Naive thymus-derived CD8-positive, alpha-beta T cell (primary cell): ENCODE measurements around the gene DYDC2. TPM values are rescaled to one million over a fixed set of nuclear protein-coding genes. Genes with fewer than 3 reads are reported as not detected.
"Not testable (repeated sequence)": the region's sequence is repeated elsewhere in the genome, so short reads cannot be mapped to it uniquely, and the experiment has no call there.

ENCODE experiments used
- ATAC-seq, 2 donors: fragments of 150-1000 bp; cut with Tn5 transposase in 1 of 2; sonication (Bioruptor Pico), chemical (Tn5 transposase) in 1 of 2; 1 replicate in 1 of 2; 2 replicates in 1 of 2; pipeline ENCODE4 v1.10.0; 2021; ENCODE audit warnings: mild to moderate bottlenecking in 2 of 2, moderate library complexity in 2 of 2
- POLR2A ChIA-PET: fragments of 350-600 bp; sonication (Branson Sonifier 250); formaldehyde crosslinking; loops from one replicate; lab custom pipeline; 2021; ENCODE audit warnings: antibody characterized with exemption; lab: Charles Lee
- DNase-seq, 10 donors: peaks; one replicate each; pipeline versions ENCODE4 v3.0.0 to v3.0.0-alpha.2; 2020 to 2022
- H3K27ac Mint-ChIP-seq, 10 donors: one replicate each; pipeline ENCODE4 v1.8.0; 2020 to 2022; ENCODE audit warnings: mild to moderate bottlenecking in 10 of 10, mixed read lengths in 10 of 10, moderate library complexity in 4 of 10, inconsistent platforms in 1 of 10
- H3K27me3 Mint-ChIP-seq, 5 donors: one replicate each; pipeline ENCODE4 v1.8.0; 2021 to 2022; ENCODE audit warnings: mixed read lengths in 5 of 5
- H3K36me3 Mint-ChIP-seq, 3 donors: one replicate each; pipeline ENCODE4 v1.8.0; 2020 to 2022; ENCODE audit warnings: mixed read lengths in 3 of 3, mild to moderate bottlenecking in 2 of 3, inconsistent platforms in 1 of 3
- H3K4me1 Mint-ChIP-seq, 4 donors: one replicate each; pipeline ENCODE4 v1.8.0; 2021 to 2022; ENCODE audit warnings: mixed read lengths in 4 of 4
- H3K4me3 Mint-ChIP-seq, 10 donors: one replicate each; pipeline ENCODE4 v1.8.0; 2020 to 2022; ENCODE audit warnings: mild to moderate bottlenecking in 10 of 10, mixed read lengths in 10 of 10, moderate library complexity in 6 of 10, inconsistent platforms in 1 of 10
- H3K9me3 Mint-ChIP-seq, 9 donors: one replicate each; pipeline ENCODE4 v1.8.0; 2020 to 2022; ENCODE audit warnings: mixed read lengths in 9 of 9, mild to moderate bottlenecking in 3 of 9, inconsistent platforms in 1 of 9, moderate library complexity in 1 of 9
- polyA plus RNA-seq, 3 donors: library from polyadenylated mRNA; unstranded; fragments of 300-500 nt; fragmentation: Illumina TruSeq; gene quantifications; one replicate each; pipeline ENCODE4 v1.2.3, GENCODE V29; 2021
- total RNA-seq, 8 experiments: library from RNA in 2 of 8; stranded (reverse) in 2 of 8; gene quantifications; one replicate each; pipeline ENCODE4 v1.2.3 and lab custom pipeline; 2021 to 2026

The DYDC2 gene
- total and polyA plus RNA-seq, 5 experiments from 2014 or later, result not detected

GRCh38 chr10:80333983-80334382 lies 22.6 kb upstream of the DYDC2 start:
- no peak for DNase-seq
- Mint-ChIP-seq H3K4me3 (no peak overlapping the region), H3K36me3 (no peaks in the 10 kb centered on the region), H3K9me3 (peaks cover 0 to 2% (median 0%) of the 10 kb centered on the region in 9 donors), H3K4me1 (no peaks in the 10 kb centered on the region), H3K27ac (no peak overlapping the region), H3K27me3 (no peaks in the 10 kb centered on the region)
- ATAC-seq, result no peak
- POLR2A ChIA-PET, result no interaction called here

GRCh38 chr10:80344276-80344675 lies 12.3 kb upstream of the DYDC2 start:
- POLR2A ChIA-PET, result no interaction called here
- Mint-ChIP-seq H3K36me3 (no peaks in the 10 kb centered on the region), H3K27ac (no peak overlapping the region), H3K9me3 (no peaks in the 10 kb centered on the region), H3K4me3 (no peak overlapping the region), H3K27me3 (peaks cover 0 to 7% (median 0%) of the 10 kb centered on the region in 5 donors), H3K4me1 (no peaks in the 10 kb centered on the region)
- ATAC-seq (no peak), DNase-seq (no peak)

DNA sequence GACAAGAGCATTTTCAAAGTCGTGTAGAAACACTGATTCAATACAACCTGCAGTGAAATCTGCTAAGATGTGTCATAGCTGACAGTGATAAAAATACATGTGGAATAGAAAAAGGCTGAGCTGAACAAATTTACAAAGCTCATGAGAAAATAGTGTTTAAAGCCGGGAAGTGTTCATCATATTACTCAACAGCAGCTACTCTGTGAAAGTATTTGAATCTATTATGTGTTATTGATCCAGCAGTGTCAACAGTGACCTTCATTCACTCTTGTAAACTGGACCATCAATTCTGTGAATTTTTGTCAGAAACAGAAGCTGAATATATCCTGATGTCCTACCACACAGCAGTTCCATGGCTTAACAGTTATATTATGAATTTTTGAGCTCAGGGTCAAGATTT lies 11.7 kb upstream of the DYDC2 start:
- no peaks in the 10 kb centered on the region for H3K36me3 Mint-ChIP-seq
- peaks cover 2 to 9% (median 4%) of the 10 kb centered on the region in 5 donors for H3K27me3 Mint-ChIP-seq
- H3K27ac Mint-ChIP-seq, result no peak overlapping the region

DNA sequence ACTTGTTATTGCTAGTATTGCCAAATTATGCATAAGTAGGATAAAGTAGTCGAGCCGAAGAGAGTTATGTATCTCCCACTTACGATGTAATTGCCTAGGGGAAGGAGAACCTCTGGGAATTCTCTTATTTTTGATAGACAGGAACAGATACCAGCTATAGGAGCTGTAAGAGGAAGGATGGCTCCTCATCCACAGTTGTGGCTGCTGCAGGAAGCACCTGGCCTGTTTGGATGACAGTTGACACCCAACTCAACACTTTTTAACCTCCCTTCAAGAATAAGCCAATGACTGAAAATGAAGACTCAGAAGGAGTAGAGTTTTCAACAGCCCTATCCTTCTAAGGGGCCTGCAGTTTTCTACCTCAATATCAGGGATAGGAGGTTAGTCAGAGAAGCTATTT lies 6.3 kb upstream of the DYDC2 start:
- DNase-seq (no peak), ATAC-seq (no peak)
- H3K27ac Mint-ChIP-seq, result no peak overlapping the region
- no peaks in the 10 kb centered on the region for H3K36me3 Mint-ChIP-seq
- peaks cover 20 to 41% (median 28%) of the 10 kb centered on the region in 5 donors for H3K27me3 Mint-ChIP-seq
- peaks cover 0 to under 1% (median under 1%) of the 10 kb centered on the region in 4 donors for H3K4me1 Mint-ChIP-seq
- H3K4me3 Mint-ChIP-seq, result no peak overlapping the region
- no peaks in the 10 kb centered on the region for H3K9me3 Mint-ChIP-seq
- POLR2A ChIA-PET, result no interaction called here

More for the DNA sequence above, 11.7 kb upstream of the DYDC2 start:
- no peaks in the 10 kb centered on the region for H3K4me1 Mint-ChIP-seq
- POLR2A ChIA-PET, result no interaction called here
- no peak overlapping the region for H3K4me3 Mint-ChIP-seq
- no peaks in the 10 kb centered on the region for H3K9me3 Mint-ChIP-seq
- ATAC-seq, result no peak
- DNase-seq, result no peak

DNA sequence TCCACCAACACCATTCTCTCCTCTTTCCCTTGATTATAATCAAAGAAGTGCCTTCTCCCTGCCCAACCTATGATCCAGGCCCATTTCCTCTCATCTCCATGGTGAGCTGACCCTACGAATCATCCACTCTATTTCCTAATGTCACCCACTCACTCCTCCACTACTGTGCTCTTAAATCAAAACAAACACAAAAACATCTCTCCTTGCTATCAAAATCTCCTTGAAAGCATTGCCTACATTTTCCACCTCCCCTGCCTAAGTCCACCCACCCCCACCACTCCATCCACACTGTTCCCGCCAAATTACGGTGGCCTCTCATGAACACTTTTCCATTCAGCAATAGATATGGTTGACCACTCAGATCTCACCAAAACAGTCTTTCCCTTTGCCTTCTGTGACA lies 5.4 kb upstream of the DYDC2 start:
- H3K27ac Mint-ChIP-seq, result peak overlapping the region in 1 of 10 donors; percentile 42
- H3K4me3 Mint-ChIP-seq, result no peak overlapping the region
- POLR2A ChIA-PET, result no interaction called here
- peaks cover 26 to 51% (median 38%) of the 10 kb centered on the region in 5 donors for H3K27me3 Mint-ChIP-seq
- DNase-seq, result no peak
- no peak for ATAC-seq
- peaks cover 0 to 10% (median 10%) of the 10 kb centered on the region in 4 donors for H3K4me1 Mint-ChIP-seq
- H3K9me3 Mint-ChIP-seq, result no peaks in the 10 kb centered on the region
- H3K36me3 Mint-ChIP-seq, result no peaks in the 10 kb centered on the region

GRCh38 chr10:80356989-80357850 lies 639 bp downstream of the DYDC2 start:
- no peaks in the 10 kb centered on the region for H3K36me3 Mint-ChIP-seq
- peaks cover 9 to 34% (median 20%) of the 10 kb centered on the region in 5 donors for H3K27me3 Mint-ChIP-seq
- DNase-seq, result peak in 3 of 10 donors; percentile 14 to 15 (median 15)

DNA sequence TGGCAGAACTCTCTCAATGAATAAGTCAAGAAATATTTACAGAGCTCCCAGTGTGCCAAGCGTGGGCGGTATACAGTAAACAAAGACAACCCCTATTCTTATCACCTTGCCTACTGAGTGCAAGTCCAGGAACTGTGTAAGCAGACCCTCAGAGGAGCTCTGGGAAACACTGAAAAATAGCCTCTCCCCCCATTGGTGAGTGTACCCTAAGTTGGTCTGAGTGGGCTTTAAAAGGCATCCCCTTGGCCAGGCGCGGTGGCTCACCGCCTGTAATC lies 1.2 kb downstream of the DYDC2 start:
- peak overlapping the region; percentile 29 to 92 (median 82) for H3K4me3 Mint-ChIP-seq
- ATAC-seq (no peak), DNase-seq (no peak)
- POLR2A ChIA-PET, result no interaction called here
- H3K27me3 Mint-ChIP-seq, result peaks cover 9 to 29% (median 20%) of the 10 kb centered on the region in 5 donors
- no peaks in the 10 kb centered on the region for H3K36me3 Mint-ChIP-seq
- H3K4me1 Mint-ChIP-seq, result peaks cover 4 to 25% (median 16%) of the 10 kb centered on the region in 4 donors
- H3K27ac Mint-ChIP-seq, result peak overlapping the region in 1 of 10 donors; percentile 20
- no peaks in the 10 kb centered on the region for H3K9me3 Mint-ChIP-seq

More at GRCh38 chr10:80356989-80357850, 639 bp downstream of the DYDC2 start:
- peak overlapping the region in 2 of 10 donors; percentile 38 to 80 for H3K27ac Mint-ChIP-seq
- peaks cover 4 to 25% (median 16%) of the 10 kb centered on the region in 4 donors for H3K4me1 Mint-ChIP-seq
- POLR2A ChIA-PET, result no interaction called here
- H3K9me3 Mint-ChIP-seq, result no peaks in the 10 kb centered on the region
- peak; percentile 31 to 47 for ATAC-seq
- H3K4me3 Mint-ChIP-seq, result peak overlapping the region; percentile 72 to 92 (median 84)

- H3K9me3 Mint-ChIP-seq, H3K4me3 Mint-ChIP-seq, POLR2A ChIA-PET, ATAC-seq, H3K27ac Mint-ChIP-seq, H3K36me3 Mint-ChIP-seq: not testable (repeated sequence)
- Mint-ChIP-seq H3K27me3 (peaks cover 9 to 23% (median 19%) of the 10 kb centered on the region in 5 donors), H3K4me1 (peaks cover 4 to 25% (median 16%) of the 10 kb centered on the region in 4 donors)
- peak in 1 of 10 donors; percentile 11 for DNase-seq
Observed at GRCh38 chr10:80358925-80359324, 2.3 kb downstream of the DYDC2 start.

GRCh38 chr10:80359644-80360043 lies 3.1 kb downstream of the DYDC2 start:
- POLR2A ChIA-PET, result no interaction called here
- H3K4me1 Mint-ChIP-seq, result peaks cover 4 to 25% (median 16%) of the 10 kb centered on the region in 4 donors
- H3K27ac Mint-ChIP-seq, result no peak overlapping the region
- H3K36me3 Mint-ChIP-seq, result no peaks in the 10 kb centered on the region
- H3K9me3 Mint-ChIP-seq, result no peaks in the 10 kb centered on the region
- H3K4me3 Mint-ChIP-seq, result no peak overlapping the region
- DNase-seq (no peak), ATAC-seq (no peak)
- H3K27me3 Mint-ChIP-seq, result peaks cover 9 to 19% (median 16%) of the 10 kb centered on the region in 5 donors

DNA sequence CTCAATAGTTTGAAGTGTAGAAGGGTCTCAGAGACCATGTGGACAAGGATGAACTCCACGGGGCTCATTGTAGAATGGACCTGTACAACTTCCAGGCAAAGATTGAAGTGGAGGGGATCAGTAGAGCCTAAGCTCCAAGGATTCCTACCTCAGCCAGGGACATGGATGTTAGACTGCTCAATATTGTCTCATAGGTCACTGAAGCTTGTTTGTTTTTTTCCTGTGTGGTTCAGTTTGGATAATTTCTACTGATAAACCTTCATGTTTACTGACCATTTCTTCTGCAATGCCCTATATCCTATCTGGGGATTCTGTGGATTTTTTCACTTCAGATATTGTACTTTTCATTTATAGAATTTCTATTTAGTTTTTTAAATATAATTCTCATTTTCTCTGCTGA lies 8.9 kb downstream of the DYDC2 start:
- Mint-ChIP-seq H3K27me3 (peaks cover 0 to 7% (median 4%) of the 10 kb centered on the region in 5 donors), H3K36me3 (peaks cover 0 to 22% (median 19%) of the 10 kb centered on the region in 3 donors), H3K9me3 (peaks cover 0 to 36% (median 18%) of the 10 kb centered on the region in 9 donors), H3K4me1 (no peaks in the 10 kb centered on the region), H3K27ac (no peak overlapping the region), H3K4me3 (no peak overlapping the region)
- ATAC-seq (no peak), DNase-seq (no peak)
- POLR2A ChIA-PET, result no interaction called here

DNA sequence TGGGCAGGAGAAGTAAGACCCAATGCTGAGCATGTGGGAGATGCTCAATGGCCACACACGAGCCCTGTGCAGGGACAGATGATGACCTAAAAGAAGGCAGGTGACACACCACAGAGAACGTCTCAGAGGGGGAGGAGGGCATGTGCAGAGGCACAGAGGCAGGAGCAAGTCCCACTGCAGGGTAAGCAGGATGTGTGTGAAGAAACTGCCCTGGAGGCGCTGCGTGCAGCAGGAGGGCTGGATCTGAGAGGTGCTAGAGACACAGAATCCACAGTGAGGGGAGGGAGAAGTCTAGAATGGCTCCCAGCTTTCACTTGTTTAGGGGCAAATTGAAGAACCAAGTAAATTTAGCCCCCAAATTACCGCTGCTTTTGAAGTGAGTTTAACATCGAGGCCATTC lies 14.9 kb downstream of the DYDC2 start:
- no peak overlapping the region for H3K27ac Mint-ChIP-seq
- H3K36me3 Mint-ChIP-seq, result peaks cover 0 to 19% (median 17%) of the 10 kb centered on the region in 3 donors
- POLR2A ChIA-PET, result no interaction called here
- ATAC-seq (no peak), DNase-seq (no peak)
- no peak overlapping the region for H3K4me3 Mint-ChIP-seq
- no peaks in the 10 kb centered on the region for H3K4me1 Mint-ChIP-seq
- H3K9me3 Mint-ChIP-seq, result peaks cover 0 to 31% (median 15%) of the 10 kb centered on the region in 9 donors
- peaks cover 0 to 5% (median 2%) of the 10 kb centered on the region in 5 donors for H3K27me3 Mint-ChIP-seq

- Mint-ChIP-seq H3K4me1 (no peaks in the 10 kb centered on the region), H3K9me3 (peaks cover 0 to 19% (median 10%) of the 10 kb centered on the region in 9 donors), H3K36me3 (peaks cover 0 to 8% (median 5%) of the 10 kb centered on the region in 3 donors), H3K27me3 (peaks cover 0 to 5% (median 2%) of the 10 kb centered on the region in 5 donors), H3K27ac (no peak overlapping the region), H3K4me3 (no peak overlapping the region)
- ATAC-seq (no peak), DNase-seq (no peak)
- POLR2A ChIA-PET, result no interaction called here
Observed at GRCh38 chr10:80372675-80373074, 16.1 kb downstream of the DYDC2 start.

GRCh38 chr10:80373502-80373901 lies 16.9 kb downstream of the DYDC2 start:
- peak overlapping the region in 1 of 10 donors; percentile 23 for H3K27ac Mint-ChIP-seq
- ATAC-seq, result no peak

More at GRCh38 chr10:80373502-80373901, 16.9 kb downstream of the DYDC2 start:
- Mint-ChIP-seq H3K4me1 (peaks cover 4 to 7% (median 6%) of the 10 kb centered on the region in 4 donors), H3K36me3 (peaks cover 0 to 2% (median 0%) of the 10 kb centered on the region in 3 donors), H3K27me3 (peaks cover 0 to 2% (median 0%) of the 10 kb centered on the region in 5 donors), H3K9me3 (peaks cover 0 to 11% (median 2%) of the 10 kb centered on the region in 9 donors), H3K4me3 (no peak overlapping the region)
- POLR2A ChIA-PET, result no interaction called here
- no peak for DNase-seq
